Vagina (tissue), 2 donors: ENCODE measurements around the gene DPF3. TPM values are rescaled to one million over a fixed set of nuclear protein-coding genes. Genes with fewer than 3 reads are reported as not detected.

Experiments used
- DNase-seq, 2 donors: peaks; one replicate each; pipeline ENCODE4 v3.0.0-alpha.2; 2017; ENCODE audit errors: extremely low spot score in 2 of 2
- H3K27ac ChIP-seq: fragments of 200-600 bp; sonication (generic); one replicate; pipeline ENCODE4 v1.5.1; 2019
- H3K27me3 ChIP-seq: fragments of 200-600 bp; sonication (generic); one replicate; pipeline ENCODE4 v1.5.1; 2019
- H3K36me3 ChIP-seq, 2 donors: fragments of 200-600 bp; sonication (generic); one replicate each; pipeline ENCODE4 v1.5.1; 2017 to 2019
- H3K4me1 ChIP-seq: fragments of 200-600 bp; sonication (generic); one replicate; pipeline ENCODE4 v1.5.1; 2019
- H3K4me3 ChIP-seq, 2 donors: fragments of 200-600 bp; sonication (generic); 1 replicate in 1 of 2; 2 replicates in 1 of 2; pipeline ENCODE4 v1.5.1; 2016 to 2019
- H3K9me3 ChIP-seq: fragments of 200-600 bp; sonication (generic); one replicate; pipeline ENCODE4 v1.5.1; 2019
- CTCF ChIP-seq, 3 experiments: fragments of 450-650 bp in 2 of 3; fragments of 200-600 bp in 1 of 3; sonication (generic) in 1 of 3; IDR thresholded peaks; one replicate each; pipeline ENCODE4 v1.5.1; 2017 to 2019; ENCODE audit warnings: antibody characterized with exemption in 3 of 3, mild to moderate bottlenecking in 2 of 3, moderate library complexity in 2 of 3
- POLR2A ChIP-seq, 2 donors: fragments of 450-650 bp; IDR thresholded peaks; one replicate each; pipeline ENCODE4 v1.6.1; 2017; ENCODE audit warnings: antibody characterized with exemption in 2 of 2, mild to moderate bottlenecking in 2 of 2, moderate library complexity in 2 of 2
- POLR2AphosphoS5 ChIP-seq, 2 donors: sonication (generic); formaldehyde crosslinking; IDR thresholded peaks; one replicate each; pipeline ENCODE4 v1.9.0; 2017; ENCODE audit warnings: antibody characterized with exemption in 2 of 2, mild to moderate bottlenecking in 2 of 2, low read depth in 1 of 2; ENCODE audit not compliant: insufficient read depth in 1 of 2
- intact Hi-C: fragments of 100-400 bp; cut with DNase I; formaldehyde crosslinking; loops from one replicate; pipeline ENCODE4 v1.15.1; 2023
- small RNA-seq: library from RNA; depleted of rRNA; stranded (forward); fragments of <200 nt; gene quantifications from one replicate; pipeline ENCODE3, GENCODE V24; 2016
- total RNA-seq: library from RNA; depleted of rRNA; stranded (reverse); fragments of >200 nt; gene quantifications from one replicate; pipeline ENCODE4 v1.2.3, GENCODE V29; 2016

Gene DPF3
- total RNA-seq, 1 donor from 2014 or later: not detected

DNA sequence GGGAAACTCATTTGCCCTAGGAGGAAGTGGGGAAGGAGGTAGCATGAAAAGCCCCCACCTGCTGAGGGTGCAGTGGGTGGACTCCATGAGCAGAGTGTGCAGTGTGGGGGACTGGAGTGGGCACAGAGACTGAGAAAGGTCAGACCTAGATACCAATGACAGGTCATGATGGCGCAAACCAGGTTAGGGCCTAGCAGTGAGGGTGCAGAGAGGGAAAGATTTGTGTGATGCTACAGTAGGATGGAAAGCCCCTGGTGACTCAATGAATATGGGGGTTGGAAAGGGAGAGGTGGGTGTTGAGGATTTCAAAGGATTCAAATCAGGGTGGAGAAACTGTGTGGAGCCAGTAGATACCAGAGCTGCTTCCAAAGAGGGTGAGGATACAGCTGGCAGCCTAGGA, 319.2 kb downstream of the DPF3 start:
- intact Hi-C loops: no loop called here
- no peak for DNase-seq
- TF ChIP-seq POLR2A (IDR thresholded peaks at IDR 0.05) (no peak), CTCF (IDR thresholded peaks at IDR 0.05) (no peak), POLR2AphosphoS5 (IDR thresholded peaks at IDR 0.05; ENCODE audit: insufficient read depth in 1 of 2, low read depth in 1 of 2) (no peak)
- H3K27me3 ChIP-seq: no peaks in the 10 kb centered on the region
- no peak overlapping the region for H3K4me3 ChIP-seq
- H3K9me3 ChIP-seq: no peaks in the 10 kb centered on the region
- no peaks in the 10 kb centered on the region for H3K4me1 ChIP-seq
- H3K27ac ChIP-seq: no peak overlapping the region
- no peaks in the 10 kb centered on the region for H3K36me3 ChIP-seq

DNA sequence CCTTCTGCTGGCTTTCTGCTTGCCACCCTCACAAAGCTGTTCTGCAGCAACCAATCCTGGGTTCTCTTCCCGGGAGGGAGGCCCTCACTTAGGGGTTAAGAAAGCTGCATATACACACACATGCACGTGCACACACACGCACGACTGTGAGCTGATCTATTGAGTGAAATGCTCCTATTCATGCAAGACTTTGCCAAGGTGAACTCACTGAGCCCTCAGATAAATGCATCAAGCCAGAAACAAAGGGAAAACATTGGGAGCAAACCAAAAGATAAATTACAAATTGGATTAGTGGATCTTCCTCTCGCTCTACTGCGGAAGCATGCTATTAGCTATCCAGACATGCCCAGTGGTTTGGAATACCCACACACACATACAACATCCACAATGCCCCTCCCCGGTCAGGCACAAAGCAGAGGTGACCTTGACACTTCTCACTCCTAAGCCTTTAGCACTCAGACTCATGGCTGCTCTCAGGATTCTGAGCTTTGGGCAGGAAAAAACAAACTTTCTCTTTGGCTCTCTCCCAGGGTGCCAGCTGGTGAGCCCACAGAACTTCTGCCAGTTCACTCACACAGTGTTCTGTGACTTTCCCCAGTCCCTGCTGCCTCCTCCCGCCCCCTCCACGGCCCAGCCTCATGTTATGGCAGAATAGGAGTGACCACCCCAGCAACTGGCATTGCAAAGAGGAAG, 320.0 kb downstream of the DPF3 start:
- no peaks in the 10 kb centered on the region for H3K36me3 ChIP-seq
- H3K9me3 ChIP-seq: no peaks in the 10 kb centered on the region
- no peaks in the 10 kb centered on the region for H3K4me1 ChIP-seq
- H3K4me3 ChIP-seq: no peak overlapping the region
- no peak overlapping the region for H3K27ac ChIP-seq
- no peak for DNase-seq
- intact Hi-C loops: no loop called here
- no peaks in the 10 kb centered on the region for H3K27me3 ChIP-seq
- TF ChIP-seq CTCF (IDR thresholded peaks at IDR 0.05) (no peak), POLR2AphosphoS5 (IDR thresholded peaks at IDR 0.05; ENCODE audit: insufficient read depth in 1 of 2, low read depth in 1 of 2) (no peak), POLR2A (IDR thresholded peaks at IDR 0.05) (no peak)

Small RNA genes lying within 50 kb of the gene (small RNA-seq; reads per million reads assigned to genes)
- not detected for gene RF00019

Other genes with a start within 250 kb of the DPF3 start
- 14.2 TPM for gene DCAF4, start 32.4 kb upstream of the DPF3 start, total RNA-seq
- gene ZFYVE1, start 133.0 kb upstream of the DPF3 start, total RNA-seq: 19.2 TPM
- gene RBM25, start 164.4 kb upstream of the DPF3 start, total RNA-seq: 58.2 TPM
- 47.1 TPM for gene PSEN1, start 242.4 kb upstream of the DPF3 start, total RNA-seq